ENCODE measurements around the gene CPEB1.
"Not testable (repeated sequence)": the region's sequence is repeated elsewhere in the genome, so short reads cannot be mapped to it uniquely, and the experiment has no call there.

CPEB1 gene

DNA sequence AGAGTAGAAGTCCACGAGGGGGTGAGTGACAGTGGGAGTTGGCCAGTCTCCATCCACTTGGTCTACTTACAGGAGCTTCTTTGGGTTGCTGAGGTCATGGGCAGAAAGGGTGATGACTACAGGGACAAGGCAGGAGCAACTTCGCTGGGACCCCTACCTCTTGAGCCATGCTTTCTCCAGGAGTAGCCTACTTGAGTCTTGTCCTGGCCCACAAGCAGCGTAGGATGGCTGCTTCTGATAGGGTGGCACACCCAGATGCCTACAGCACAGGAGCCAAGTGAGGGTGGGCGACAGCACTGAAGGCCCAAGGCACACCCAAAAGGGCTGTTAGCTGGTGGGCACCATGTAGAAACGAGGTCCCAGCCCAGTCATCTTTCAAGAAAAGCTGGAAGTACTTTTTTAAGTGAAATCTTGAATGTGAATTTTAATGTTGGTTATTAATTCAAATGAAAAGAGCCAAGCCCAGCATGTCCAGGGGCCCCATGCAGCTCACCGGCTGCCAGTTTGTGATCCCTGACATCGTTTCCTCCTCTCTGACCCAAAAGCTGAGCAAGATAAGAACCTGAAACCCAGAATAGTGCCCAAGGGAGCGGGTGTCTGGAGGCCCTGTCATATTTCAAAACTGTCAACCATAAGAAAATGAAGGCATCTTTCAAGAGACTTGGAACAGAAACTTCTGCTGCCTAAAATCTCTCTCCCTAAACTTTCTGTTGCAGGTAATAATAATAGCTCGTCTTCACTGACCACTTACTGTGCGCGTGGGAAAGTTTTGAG, 2.2 kb upstream of the CPEB1 start:
- ATAC-seq: no peak
- no peak for DNase-seq

DNA sequence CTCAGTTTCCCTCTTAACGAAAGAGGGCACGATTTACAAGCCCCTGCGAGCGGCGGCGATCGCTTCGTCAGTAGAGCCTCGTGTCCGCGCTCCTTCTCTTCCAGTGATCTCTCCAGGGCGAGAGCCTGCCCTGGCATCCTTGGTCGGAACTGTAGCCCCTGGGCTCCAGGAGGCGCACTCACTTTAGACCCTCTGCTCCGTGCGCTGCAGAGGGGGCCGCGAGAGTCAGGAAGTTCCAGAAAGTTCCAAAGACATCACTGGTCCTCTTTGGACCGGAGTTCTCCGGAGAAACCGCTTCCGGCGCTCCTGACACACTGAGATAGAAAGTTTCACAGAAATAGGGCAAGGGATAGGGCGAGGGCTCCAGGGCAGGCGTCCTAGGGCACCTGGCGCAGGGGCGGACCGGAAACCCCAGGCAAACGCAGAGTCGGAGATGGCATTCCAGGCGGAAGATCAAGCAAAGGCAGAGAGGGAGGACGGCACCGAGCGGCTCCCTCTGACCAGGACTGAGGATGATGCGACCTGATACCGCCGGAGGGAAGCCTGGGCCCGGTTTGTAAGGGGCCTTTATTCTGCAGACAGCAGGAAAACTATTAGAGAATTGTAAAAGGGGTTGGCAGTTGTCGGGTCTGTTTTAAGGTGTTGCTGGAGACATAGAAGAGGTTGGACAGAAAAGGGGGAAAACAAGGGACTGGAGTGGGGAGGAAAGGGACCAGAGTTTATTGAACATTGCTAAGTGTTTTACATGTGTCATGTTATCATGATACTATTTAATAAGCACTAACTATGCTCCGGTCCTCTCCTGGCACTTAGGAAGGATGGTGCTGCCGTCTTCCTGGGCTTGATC, 1.3 kb upstream of the CPEB1 start:
- no peak for DNase-seq

GRCh38 chr15:82647835-82648256, 683 bp upstream of the CPEB1 start:
- ATAC-seq (peak; percentile 69), DNase-seq (peak; percentile 67)

More for the DNA sequence above, 1.3 kb upstream of the CPEB1 start:
- ATAC-seq: no peak

DNA sequence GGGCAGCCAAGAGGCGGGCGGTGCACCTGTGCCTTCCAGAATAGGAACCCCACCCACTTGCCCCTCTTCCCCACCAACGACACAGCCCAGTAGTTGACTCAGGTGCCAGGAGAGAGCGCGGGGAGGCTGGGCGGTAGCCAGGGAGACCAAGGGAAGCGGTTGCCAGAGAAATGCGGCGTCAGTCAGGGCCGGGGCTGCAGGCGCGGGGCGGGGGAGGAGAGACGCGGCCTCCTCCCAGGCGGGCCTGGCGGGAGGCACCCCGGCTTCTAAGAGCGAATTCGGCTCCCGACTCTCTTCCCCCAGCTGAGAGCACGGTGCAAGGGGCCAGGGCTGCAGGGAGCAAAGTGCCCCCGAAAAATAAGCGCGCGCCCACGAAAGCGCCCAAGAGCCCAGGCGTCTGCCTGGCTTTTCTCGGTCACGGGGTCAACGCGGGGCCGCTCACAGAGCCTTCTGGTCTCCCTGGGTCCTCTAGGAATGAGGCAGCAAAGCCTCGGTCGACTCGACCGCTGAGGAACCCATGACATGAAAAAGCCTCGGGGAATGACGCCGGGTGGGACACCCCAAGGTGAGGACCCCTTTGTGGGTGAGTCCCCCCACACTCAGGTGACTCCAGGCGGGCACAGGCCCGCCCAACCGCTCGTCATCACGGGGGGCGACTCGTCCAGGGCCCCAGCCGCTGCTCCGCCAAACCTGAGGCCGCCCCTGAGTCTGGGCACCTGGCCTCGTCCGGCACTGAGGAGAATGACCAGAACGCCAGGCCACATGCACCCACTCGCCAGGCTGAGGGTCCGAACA, 716 bp downstream of the CPEB1 start:
- no peak for ATAC-seq
- peak; percentile 13 for DNase-seq

DNA sequence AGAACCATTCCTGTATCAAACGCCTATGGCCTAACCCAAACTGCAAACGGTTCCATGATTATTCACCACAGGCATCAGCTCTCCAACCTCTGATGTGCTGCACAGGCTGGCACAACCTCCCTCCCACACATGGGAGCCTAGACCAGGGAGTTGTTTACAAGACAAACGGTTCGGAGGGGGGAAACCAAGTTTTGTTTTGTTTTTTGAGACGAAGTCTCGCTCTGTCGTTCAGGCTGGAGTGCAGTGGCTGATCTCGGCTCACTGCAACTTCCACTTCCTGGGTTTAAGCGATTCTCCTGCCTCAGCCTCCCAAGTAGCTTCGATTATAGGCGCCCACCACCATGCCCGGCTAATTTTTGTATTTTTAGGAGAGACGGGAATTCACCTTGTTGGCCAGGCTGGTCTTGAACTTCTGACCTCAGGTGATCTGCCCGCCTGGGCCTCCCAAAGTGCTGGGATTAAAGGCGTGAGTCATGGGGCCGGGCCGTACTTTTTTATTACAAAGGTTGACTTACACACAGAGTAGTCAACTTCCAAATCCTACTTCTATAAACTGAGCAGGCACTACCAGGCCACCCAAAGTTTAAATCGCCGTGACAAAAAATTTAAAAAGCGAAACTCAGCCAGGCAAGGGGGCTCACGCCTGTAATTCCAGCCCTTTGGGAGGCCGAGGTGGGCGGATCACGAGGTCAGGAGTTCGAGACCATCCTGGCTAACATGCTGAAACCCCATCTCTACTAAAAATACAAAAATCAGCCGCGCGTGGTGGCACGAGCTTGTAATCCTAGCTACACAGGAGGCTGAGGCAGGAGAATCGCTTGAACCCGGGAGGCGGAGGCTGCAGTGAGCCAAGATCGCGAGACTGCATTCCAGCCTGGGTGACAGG, 2.0 kb downstream of the CPEB1 start:
- not testable (repeated sequence) for DNase-seq, ATAC-seq

DNA sequence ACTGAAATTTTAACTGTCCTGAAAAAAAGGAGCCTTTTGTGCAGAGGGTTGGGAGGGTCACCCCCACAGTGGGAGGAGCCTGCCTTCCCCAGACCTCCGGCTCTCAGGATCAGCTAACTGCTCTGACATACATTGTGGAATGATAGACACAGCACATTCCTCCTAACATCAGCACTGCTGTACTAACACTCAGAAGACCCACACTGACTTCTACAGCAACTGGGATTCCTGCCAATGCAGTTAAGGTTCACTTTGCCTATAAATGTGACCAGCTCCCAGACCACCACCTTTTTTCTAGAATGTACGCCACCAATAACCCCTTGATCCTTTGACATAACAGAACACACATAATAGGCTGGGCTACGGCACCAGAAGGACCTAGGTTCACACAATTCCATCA, 3.2 kb downstream of the CPEB1 start:
- DNase-seq (no peak), ATAC-seq (no peak)

DNA sequence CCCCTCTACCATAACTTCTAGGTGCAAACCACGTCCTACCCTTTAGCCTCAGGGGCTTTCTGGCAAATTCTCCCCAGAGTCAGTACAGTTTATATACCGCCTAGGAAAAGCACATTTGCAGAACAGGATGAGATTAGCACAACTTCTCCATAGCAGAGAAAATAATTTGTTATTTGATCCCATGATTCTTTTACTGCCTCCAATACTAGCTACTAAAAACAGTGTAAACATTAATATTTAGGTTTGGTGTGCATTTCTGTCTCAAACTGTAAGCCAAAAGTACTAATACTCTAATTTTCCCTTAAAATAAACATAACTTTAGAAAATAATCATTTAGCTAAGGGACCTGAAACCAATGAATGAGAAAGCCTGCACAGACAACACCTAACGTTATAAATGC, 4.5 kb downstream of the CPEB1 start:
- DNase-seq: no peak

DNA sequence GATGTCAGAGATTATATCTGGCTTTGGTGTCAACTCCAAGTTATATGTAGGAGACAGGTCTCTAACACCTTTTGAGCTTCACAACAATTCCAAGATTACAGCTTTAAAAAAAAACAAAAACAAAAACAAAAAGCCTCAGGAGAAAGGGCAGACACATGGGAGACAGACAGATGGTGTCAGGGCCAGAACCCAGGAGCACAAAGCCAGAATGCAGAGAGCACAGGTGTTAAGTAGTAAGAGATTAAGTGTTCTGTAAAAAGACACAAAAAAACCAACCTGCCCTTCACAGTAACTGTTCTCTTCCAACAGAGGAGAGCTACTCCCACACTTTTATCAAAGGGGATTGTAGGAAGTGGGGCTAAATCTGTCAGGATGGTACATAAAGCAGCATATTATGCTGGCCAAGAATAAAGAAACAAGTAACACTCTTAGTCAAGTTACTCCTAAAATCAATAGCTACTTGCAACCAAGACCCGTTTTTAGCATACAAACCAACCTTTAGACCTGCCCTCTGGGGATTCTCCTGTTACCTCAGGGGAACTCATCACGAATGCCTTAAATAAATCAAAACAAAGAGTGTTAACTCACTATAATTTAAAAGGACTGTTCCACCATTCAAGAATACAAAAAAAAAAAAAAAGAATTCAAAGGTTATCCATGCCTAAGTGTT, 5.9 kb downstream of the CPEB1 start:
- DNase-seq (no peak), ATAC-seq (no peak)

More for the DNA sequence above, 4.5 kb downstream of the CPEB1 start:
- ATAC-seq: no peak

DNA sequence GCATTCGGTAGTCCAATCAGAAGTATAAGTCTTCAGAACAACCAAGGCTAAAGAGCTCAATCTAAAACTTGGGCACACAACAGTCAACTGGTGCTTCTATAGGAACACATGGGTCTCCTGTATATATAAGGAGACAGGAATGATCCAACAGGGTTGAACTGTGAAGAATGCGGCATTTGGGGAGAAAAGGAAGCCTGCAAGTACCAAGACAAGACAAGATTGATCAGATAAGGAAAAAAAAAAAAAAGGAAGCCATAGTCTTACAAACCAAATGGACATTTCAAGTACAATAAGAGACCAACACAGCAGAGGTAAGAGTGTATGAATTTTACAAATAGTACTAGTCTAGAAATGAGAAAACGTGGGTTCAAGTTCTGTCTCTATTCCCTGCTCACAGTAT, 6.5 kb downstream of the CPEB1 start:
- DNase-seq: no peak
- ATAC-seq: no peak

- ATAC-seq: no peak
- no peak for DNase-seq
Observed at GRCh38 chr15:82635798-82636197, 11.4 kb downstream of the CPEB1 start.

DNA sequence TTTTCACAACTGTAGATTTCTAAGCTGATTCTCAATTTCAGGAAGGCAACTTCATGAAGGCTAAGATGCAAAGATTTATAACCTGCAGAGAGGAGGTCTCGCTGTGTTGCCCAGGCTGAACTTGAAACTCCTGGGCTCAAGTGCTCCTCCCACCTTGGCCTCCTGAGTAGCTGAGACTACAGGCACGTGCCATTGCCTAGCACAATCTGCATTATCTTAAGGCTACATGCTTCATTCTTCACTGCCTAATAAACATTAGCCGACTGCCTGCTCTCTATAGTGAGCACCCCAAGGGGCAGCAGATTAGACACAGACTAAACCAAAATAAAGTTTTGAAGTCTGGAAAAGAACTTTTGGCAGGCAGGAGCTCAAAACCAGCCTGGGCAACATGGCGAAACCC, 17.1 kb downstream of the CPEB1 start:
- ATAC-seq (no peak), DNase-seq (no peak)

DNA sequence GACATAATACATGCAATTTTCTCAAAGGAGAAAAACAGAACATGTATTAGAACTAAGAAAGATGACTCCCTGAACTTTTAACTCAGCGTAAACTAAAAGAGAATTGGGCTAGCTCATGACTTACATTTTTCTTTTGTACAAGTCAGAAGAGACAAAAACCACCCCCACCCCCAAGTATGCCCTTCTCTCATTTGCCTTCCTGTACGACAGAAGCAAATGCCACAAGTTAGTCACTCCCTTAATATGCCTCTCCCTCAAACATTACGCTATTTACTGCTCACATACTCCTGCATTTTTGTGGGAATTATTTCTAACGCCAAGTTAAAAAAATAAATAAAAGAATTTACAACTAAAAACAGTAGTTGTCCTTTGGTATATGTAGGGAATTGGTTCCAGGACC, 22.0 kb downstream of the CPEB1 start:
- no peak for ATAC-seq
- DNase-seq: no peak

- DNase-seq: no peak
Observed at GRCh38 chr15:82624438-82624837, 22.7 kb downstream of the CPEB1 start.

GRCh38 chr15:82624008-82624407, 23.2 kb downstream of the CPEB1 start:
- ATAC-seq (no peak), DNase-seq (no peak)

More at GRCh38 chr15:82624438-82624837, 22.7 kb downstream of the CPEB1 start:
- ATAC-seq: no peak

- ATAC-seq (no peak), DNase-seq (no peak)
Observed at GRCh38 chr15:82621970-82622369, 25.2 kb downstream of the CPEB1 start.

GRCh38 chr15:82613747-82614146, 33.4 kb downstream of the CPEB1 start:
- no peak for ATAC-seq
- no peak for DNase-seq

DNA sequence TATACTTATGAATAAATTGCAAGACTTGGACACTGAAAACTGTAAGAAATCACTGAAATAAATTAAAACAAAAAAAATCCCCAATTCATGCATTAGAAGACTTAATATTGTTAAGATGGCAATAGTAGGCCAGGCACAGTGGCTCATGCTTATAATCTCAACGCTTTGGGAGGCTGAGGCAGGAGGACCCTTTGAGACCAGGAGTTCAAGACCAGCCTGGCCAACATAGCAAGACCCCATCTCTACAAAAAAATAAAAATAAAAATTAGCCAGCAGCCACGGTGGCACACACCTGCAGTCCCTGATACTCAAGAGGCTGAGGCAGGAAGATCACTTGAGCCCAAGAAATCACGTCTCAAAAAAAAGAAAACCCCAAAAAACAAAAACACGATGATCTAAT, 35.8 kb downstream of the CPEB1 start:
- DNase-seq (no peak), ATAC-seq (no peak)

- ATAC-seq (no peak), DNase-seq (no peak)
Observed at GRCh38 chr15:82602195-82602594, 45.0 kb downstream of the CPEB1 start.

DNA sequence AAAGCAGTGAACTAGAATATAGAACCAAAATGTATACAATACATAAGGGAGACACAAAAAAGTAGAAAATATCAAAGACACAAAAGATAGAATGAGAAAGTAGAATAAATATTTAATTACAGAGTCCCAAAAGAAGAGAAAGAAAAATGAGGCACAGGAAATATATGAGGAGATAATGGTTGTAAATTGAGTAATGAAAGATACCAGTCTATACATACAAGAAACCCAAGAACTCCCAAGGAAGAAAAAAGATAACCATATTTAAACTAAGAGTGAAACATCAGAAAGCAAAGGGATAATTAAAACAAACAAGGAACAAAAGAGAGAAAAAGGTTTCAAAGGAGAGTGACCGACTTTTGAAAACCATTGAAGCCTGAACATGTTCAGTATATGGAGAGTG, 47.3 kb downstream of the CPEB1 start:
- ATAC-seq (no peak), DNase-seq (no peak)

DNA sequence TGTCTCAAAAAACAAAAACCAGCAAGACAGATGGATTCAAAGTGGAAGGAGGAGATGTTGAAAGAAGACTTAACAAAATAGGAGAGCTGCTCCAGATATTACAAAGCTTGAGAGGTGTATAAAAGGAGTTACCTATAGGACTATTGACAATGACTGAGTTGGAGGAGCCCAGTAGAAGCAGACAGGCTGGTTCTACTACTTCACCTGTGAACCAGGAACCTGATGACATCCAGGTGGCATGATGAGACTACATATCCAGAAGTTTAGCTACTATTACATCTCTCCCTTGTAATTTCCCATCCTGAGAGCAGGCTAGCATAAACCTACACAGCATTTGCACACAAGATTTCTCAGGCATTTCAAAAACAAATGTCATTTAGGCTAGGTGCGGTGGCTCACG, 49.3 kb downstream of the CPEB1 start:
- ATAC-seq (no peak), DNase-seq (no peak)

DNA sequence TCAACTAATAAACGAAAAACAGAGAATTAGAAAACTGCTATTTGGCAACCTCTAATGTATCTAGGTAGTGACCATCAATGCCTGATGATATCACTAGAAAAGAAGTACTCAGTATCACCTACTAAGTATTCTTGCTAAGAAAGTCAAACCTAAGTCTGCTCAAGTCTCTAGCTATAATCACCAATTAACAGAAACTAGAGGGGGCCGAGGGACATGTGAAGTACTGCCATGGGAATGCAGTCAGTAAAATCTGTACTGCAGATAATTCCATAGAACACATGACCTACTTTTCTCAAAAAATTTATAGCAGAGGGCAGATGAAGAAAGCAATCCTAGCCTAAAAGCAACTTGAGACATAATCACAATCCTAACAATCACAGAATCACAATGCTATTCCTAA, 51.4 kb downstream of the CPEB1 start:
- no peak for ATAC-seq
- no peak for DNase-seq

Data from stimulated activated naive CD8-positive, alpha-beta T cell treated with anti-CD3 and anti-CD28 coated beads, Interleukin-15, Interleukin-2, amounts not matched to agents 100 U/mL and 50 U/mL, for 24 hours (primary cell).